Measurements from ENCODE around the gene QKI.
A peak's percentile ranks its signal among the peaks of the same experiment; 100 is the strongest.

QKI gene

DNA sequence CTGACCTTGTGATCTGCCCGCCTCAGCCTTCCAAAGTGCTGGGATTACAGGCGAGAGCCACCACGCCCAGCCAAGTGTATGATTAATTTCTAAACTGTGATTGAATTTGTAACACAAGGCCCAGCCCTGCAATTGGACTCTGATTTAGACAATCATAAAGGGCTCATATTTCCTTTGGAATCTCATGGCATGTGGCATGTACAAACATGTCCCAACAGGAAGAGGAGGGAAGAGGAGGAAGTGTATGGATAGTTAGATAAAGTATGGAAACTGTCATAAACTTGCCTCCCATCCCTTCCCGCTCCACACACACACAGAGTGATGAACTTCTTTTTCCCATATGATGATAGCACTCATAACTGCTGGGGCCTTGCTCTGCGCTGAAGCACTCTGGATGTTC is 27.2 kb upstream of the QKI start:
- Histone ChIP-seq H3K36me3 (replicated peaks) (no peaks in the 10 kb centered on the region), H3K4me3 (ENCODE audit: low read depth, low read length) (no peak overlapping the region), H3K27ac (no peak overlapping the region), H3K27me3 (replicated peaks) (no peaks in the 10 kb centered on the region)
- in situ Hi-C loops (cut with HindIII; ENCODE audit: low pct_ligation_motif_present, low sequenced_read_pairs), result no loop called here
- DNase-seq, result no peak
- TF ChIP-seq, protein P1, sequence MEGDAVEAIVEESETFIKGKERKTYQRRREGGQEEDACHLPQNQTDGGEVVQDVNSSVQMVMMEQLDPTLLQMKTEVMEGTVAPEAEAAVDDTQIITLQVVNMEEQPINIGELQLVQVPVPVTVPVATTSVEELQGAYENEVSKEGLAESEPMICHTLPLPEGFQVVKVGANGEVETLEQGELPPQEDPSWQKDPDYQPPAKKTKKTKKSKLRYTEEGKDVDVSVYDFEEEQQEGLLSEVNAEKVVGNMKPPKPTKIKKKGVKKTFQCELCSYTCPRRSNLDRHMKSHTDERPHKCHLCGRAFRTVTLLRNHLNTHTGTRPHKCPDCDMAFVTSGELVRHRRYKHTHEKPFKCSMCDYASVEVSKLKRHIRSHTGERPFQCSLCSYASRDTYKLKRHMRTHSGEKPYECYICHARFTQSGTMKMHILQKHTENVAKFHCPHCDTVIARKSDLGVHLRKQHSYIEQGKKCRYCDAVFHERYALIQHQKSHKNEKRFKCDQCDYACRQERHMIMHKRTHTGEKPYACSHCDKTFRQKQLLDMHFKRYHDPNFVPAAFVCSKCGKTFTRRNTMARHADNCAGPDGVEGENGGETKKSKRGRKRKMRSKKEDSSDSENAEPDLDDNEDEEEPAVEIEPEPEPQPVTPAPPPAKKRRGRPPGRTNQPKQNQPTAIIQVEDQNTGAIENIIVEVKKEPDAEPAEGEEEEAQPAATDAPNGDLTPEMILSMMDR (IDR thresholded peaks at IDR 0.05; ENCODE audit: low read depth, low read length, missing control alignments), result no peak

DNA sequence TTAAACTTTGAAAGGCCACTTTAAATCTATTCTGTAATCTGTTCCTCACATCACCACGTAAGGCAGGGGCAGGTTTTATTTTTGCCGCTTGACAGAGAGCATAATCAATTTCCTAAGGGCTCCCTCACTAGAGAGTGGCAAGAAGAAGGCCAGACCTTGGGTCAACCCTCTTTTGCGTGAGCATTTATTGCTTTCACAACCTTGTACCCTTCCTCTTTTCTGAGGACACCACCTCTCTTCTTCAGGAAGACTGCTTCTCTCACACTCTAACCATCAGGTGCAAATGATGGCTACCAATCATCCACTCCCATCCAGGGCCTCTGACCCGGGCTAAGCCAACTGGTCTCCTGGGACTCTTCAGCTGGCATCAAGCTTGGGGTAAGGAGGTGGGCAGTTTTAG is 25.2 kb upstream of the QKI start:
- Histone ChIP-seq H3K36me3 (replicated peaks) (no peaks in the 10 kb centered on the region), H3K27ac (no peak overlapping the region), H3K4me3 (ENCODE audit: low read depth, low read length) (no peak overlapping the region), H3K27me3 (replicated peaks) (no peaks in the 10 kb centered on the region)
- in situ Hi-C loops (cut with HindIII; ENCODE audit: low pct_ligation_motif_present, low sequenced_read_pairs), result no loop called here
- TF ChIP-seq, protein P1 (IDR thresholded peaks at IDR 0.05; ENCODE audit: low read depth, low read length, missing control alignments), result no peak
- no peak for DNase-seq

DNA sequence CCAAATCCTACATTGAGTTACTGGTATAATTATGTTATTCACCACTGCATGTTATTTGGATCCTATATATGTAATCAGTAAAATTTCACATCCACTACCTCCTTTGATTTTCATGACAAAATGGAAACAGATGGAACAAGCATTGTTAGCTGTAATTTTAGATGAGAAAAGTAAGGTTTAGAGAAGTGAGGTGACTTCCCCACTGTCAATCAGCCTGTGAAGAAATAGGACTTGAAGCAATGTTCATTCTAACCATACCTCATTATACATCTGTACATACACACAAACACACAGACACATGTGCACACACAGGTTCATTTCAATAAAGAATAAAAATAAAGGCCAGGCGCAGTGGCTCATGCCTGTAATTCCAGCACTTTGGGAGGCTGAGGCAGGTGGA is 23.7 kb upstream of the QKI start:
- Histone ChIP-seq H3K27ac (no peak overlapping the region), H3K36me3 (replicated peaks) (no peaks in the 10 kb centered on the region), H3K4me3 (ENCODE audit: low read depth, low read length) (no peak overlapping the region), H3K27me3 (replicated peaks) (no peaks in the 10 kb centered on the region)
- TF ChIP-seq, protein P1 (IDR thresholded peaks at IDR 0.05; ENCODE audit: low read depth, low read length, missing control alignments), result no peak
- in situ Hi-C loops (cut with HindIII; ENCODE audit: low pct_ligation_motif_present, low sequenced_read_pairs), result no loop called here
- no peak for DNase-seq

DNA sequence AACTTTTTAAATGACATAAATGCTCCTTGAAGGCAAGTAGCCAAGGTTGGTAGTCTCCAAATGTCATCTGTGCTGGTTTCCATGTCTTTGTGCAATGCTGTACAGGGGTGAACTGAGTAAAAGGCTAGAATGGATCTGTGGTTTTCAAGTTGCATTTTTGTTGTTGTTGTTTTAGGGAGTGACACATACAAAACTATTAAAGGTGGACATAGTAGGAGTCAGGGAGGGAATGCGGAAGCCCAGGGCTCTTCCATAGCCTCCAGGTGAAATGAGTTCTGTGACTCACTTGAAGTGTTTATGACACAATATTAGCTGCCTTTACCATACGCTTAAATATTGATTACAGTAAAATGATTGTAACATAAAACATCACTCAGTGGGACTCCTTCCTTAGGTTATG is 22.5 kb upstream of the QKI start:
- H3K27me3 ChIP-seq (replicated peaks), result no peaks in the 10 kb centered on the region
- no peak overlapping the region for H3K4me3 ChIP-seq (ENCODE audit: low read depth, low read length)
- H3K36me3 ChIP-seq (replicated peaks), result no peaks in the 10 kb centered on the region
- no peak for DNase-seq
- in situ Hi-C loops (cut with HindIII; ENCODE audit: low pct_ligation_motif_present, low sequenced_read_pairs), result no loop called here
- TF ChIP-seq, protein P1 (IDR thresholded peaks at IDR 0.05; ENCODE audit: low read depth, low read length, missing control alignments), result no peak
- no peak overlapping the region for H3K27ac ChIP-seq

DNA sequence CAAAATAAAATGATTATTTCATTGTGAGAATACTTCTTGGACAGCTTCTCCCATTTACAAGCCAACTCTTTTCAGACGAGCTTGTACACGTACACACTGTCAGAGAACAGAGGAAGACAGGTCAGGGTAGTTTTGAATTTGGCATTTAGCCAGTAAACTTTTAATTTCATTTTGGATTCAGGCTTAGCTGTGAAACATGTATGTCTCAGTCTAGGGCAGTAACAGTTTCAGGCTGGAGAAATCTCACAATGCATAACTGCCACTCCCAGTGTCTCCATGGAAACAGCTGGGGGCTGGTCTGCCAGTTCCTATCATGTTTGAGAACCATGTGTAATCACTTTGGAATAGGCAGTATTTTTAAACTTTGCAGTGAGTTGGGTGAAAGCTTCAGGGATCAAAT is 22.0 kb upstream of the QKI start:
- H3K4me3 ChIP-seq (ENCODE audit: low read depth, low read length), result no peak overlapping the region
- TF ChIP-seq, protein P1 (IDR thresholded peaks at IDR 0.05; ENCODE audit: low read depth, low read length, missing control alignments), result no peak
- DNase-seq, result peak; percentile 63
- H3K36me3 ChIP-seq (replicated peaks), result no peaks in the 10 kb centered on the region
- in situ Hi-C loops (cut with HindIII; ENCODE audit: low pct_ligation_motif_present, low sequenced_read_pairs), result no loop called here
- H3K27ac ChIP-seq, result no peak overlapping the region
- no peaks in the 10 kb centered on the region for H3K27me3 ChIP-seq (replicated peaks)

DNA sequence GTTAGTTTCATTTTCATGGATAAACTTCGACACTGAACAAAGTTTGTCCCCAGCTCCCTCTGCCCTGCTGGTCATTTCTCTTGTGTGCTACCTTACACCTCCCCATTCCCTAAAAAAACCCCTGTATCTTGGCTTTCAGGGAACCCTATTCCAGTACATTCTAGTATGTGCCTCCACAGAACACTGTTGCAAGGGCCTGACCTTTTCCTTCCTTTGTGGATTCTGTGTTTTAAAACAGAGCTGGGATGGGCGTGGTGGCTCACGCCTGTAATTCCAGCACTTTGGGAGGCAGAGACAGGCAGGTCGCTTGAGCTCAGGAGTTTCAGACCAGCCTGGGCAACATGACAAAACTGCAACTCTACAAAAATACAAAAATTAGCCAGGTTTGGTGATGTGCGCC is 20.6 kb upstream of the QKI start:
- no peaks in the 10 kb centered on the region for H3K27me3 ChIP-seq (replicated peaks)
- TF ChIP-seq, protein P1 (IDR thresholded peaks at IDR 0.05; ENCODE audit: low read depth, low read length, missing control alignments), result no peak
- no peak overlapping the region for H3K27ac ChIP-seq
- no peak overlapping the region for H3K4me3 ChIP-seq (ENCODE audit: low read depth, low read length)
- in situ Hi-C loops (cut with HindIII; ENCODE audit: low pct_ligation_motif_present, low sequenced_read_pairs), result no loop called here
- H3K36me3 ChIP-seq (replicated peaks), result no peaks in the 10 kb centered on the region
- DNase-seq, result no peak
